GM21360 (cell line): ENCODE data around the gene HORMAD2.

ENCODE experiments used
- ATAC-seq: cut with Tn5 transposase; IDR thresholded peaks from one replicate; pipeline ENCODE4 v1.9.1; 2021; ENCODE audit warnings: mild to moderate bottlenecking, moderate library complexity; ENCODE audit not compliant: unreplicated experiment

The HORMAD2 gene

GRCh38 chr22:30224161-30224857 is 144.0 kb downstream of the HORMAD2 start:
- ATAC-seq, result no peak

GRCh38 chr22:30225220-30225927 is 145.1 kb downstream of the HORMAD2 start:
- ATAC-seq, result no peak

- no peak for ATAC-seq
These were observed 146.0 kb downstream of the HORMAD2 start for GRCh38 chr22:30226192-30226832.
